ENCODE data around the gene BICD1.

DNA sequence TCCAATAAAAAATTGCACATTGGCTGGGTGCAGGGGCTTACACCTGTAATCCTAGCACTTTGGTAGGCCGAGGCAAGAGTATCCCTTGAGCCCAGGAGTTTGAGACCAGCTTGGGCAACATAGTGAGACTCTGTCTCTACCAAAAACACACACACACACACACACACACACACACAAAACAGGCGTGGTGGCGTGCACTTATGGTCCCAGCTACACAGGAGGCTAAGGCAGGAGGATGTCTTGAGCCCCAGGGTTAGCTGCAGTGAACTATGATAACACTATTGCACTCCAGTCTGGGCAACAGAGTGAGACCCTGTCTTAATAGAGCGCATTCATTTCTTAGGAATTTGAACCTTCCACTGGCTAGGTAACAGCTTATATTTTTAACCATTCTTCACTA lies 42.9 kb upstream of the BICD1 start:
- TF ChIP-seq, protein P1, sequence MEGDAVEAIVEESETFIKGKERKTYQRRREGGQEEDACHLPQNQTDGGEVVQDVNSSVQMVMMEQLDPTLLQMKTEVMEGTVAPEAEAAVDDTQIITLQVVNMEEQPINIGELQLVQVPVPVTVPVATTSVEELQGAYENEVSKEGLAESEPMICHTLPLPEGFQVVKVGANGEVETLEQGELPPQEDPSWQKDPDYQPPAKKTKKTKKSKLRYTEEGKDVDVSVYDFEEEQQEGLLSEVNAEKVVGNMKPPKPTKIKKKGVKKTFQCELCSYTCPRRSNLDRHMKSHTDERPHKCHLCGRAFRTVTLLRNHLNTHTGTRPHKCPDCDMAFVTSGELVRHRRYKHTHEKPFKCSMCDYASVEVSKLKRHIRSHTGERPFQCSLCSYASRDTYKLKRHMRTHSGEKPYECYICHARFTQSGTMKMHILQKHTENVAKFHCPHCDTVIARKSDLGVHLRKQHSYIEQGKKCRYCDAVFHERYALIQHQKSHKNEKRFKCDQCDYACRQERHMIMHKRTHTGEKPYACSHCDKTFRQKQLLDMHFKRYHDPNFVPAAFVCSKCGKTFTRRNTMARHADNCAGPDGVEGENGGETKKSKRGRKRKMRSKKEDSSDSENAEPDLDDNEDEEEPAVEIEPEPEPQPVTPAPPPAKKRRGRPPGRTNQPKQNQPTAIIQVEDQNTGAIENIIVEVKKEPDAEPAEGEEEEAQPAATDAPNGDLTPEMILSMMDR (IDR thresholded peaks at IDR 0.05): no peak
- TF ChIP-seq POLR2A (IDR thresholded peaks at IDR 0.05): no peak
